GM12878 (cell line): Measurements from ENCODE around the gene IFI6. TPM values are rescaled to one million over a fixed set of nuclear protein-coding genes. Genes with fewer than 3 reads are reported as not detected.

Experiments used
- ATAC-seq: fragments of 200-7000 bp; cut with Tn5 transposase; 3 replicates; pipeline ENCODE4 v1.9.1; 2020; ENCODE audit warnings: mild to moderate bottlenecking, moderate library complexity
- BruUV-seq: library from RNA; stranded (reverse); fragments of 400-500 nt; replicated peaks from 2 replicates; lab custom pipeline; 2021; lab: Mats Ljungman, UMichigan
- CTCF ChIA-PET: fragments of 300-600 bp; sonication (Branson Sonifier 250); formaldehyde crosslinking; extraction: SDS; loops from one replicate; lab custom pipeline; 2021; ENCODE audit warnings: inconsistent platforms; lab: Yijun Ruan, JAX
- POLR2A ChIA-PET: fragments of 350-600 bp; formaldehyde crosslinking; extraction: SDS; loops from one replicate; lab custom pipeline; 2021; ENCODE audit warnings: inconsistent platforms; lab: Charles Lee
- RAD21 ChIA-PET: fragments of 300-600 bp; sonication (Branson Sonifier 250); formaldehyde crosslinking; loops from one replicate; lab custom pipeline; 2023; ENCODE audit warnings: antibody characterized with exemption; ENCODE audit not compliant: unreplicated experiment; lab: Charles Lee
- SMC1A ChIA-PET: fragments of 300-600 bp; sonication (Branson Sonifier 250); formaldehyde crosslinking; loops from one replicate; lab custom pipeline; 2023; ENCODE audit not compliant: unreplicated experiment, uncharacterized antibody; lab: Charles Lee
- DNase-seq: peaks from one replicate; pipeline ENCODE4 v3.0.0-alpha.2; 2011; ENCODE audit warnings: low read depth, low spot score
- FAIRE-seq: peaks from 3 replicates; lab custom pipeline; 2011; peaks lifted over from hg19 to GRCh38; lab: Jason Lieb, UNC
- H2AFZ ChIP-seq: 2 replicates; pipeline ENCODE4 v1.6.0; 2011; ENCODE audit warnings: low read depth, low read length, control low read depth; ENCODE audit not compliant: control insufficient read depth
- H3K27ac ChIP-seq: 2 replicates; pipeline ENCODE4 v1.5.1; 2011; ENCODE audit warnings: control low read depth; ENCODE audit not compliant: control insufficient read depth, insufficient read depth
- H3K27me3 ChIP-seq, 2 experiments: replicated peaks in 1 of 2; 2 replicates each; pipeline versions ENCODE4 v1.6.0 to v1.6.1; 2011; ENCODE audit warnings: low read length in 1 of 2; ENCODE audit not compliant: control insufficient read depth in 2 of 2, insufficient read depth in 2 of 2
- H3K36me3 ChIP-seq, 2 experiments: 2 replicates each; pipeline ENCODE4 v1.5.1; 2011; ENCODE audit warnings: low read length in 1 of 2; ENCODE audit not compliant: control insufficient read depth in 2 of 2, insufficient read depth in 2 of 2
- H3K4me1 ChIP-seq: 2 replicates; pipeline ENCODE4 v1.6.1; 2011; ENCODE audit warnings: mild to moderate bottlenecking, low read length, moderate library complexity, mixed read lengths; ENCODE audit not compliant: control insufficient read depth, insufficient read depth
- H3K4me2 ChIP-seq: 2 replicates; pipeline ENCODE4 v1.6.0; 2011; ENCODE audit warnings: control low read depth; ENCODE audit not compliant: control insufficient read depth, insufficient read depth
- H3K4me3 ChIP-seq: fragments of 200-600 bp; sonication (generic); 2 replicates; pipeline ENCODE4 v1.5.1; 2016
- H3K79me2 ChIP-seq: 2 replicates; pipeline ENCODE4 v1.6.0; 2011; ENCODE audit warnings: low read length; ENCODE audit not compliant: control insufficient read depth, insufficient read depth
- H3K9ac ChIP-seq: 2 replicates; pipeline ENCODE4 v1.8.0; 2011; ENCODE audit warnings: low read length, control low read depth, mixed read lengths; ENCODE audit not compliant: control insufficient read depth, insufficient read depth
- H3K9me3 ChIP-seq: replicated peaks from 3 replicates; pipeline ENCODE4 v1.5.1; 2011; ENCODE audit warnings: mild to moderate bottlenecking, low read length; ENCODE audit not compliant: control insufficient read depth, insufficient read depth
- H4K20me1 ChIP-seq: 2 replicates; pipeline ENCODE4 v1.6.0; 2011; ENCODE audit not compliant: control insufficient read depth, insufficient read depth
- BCL3 ChIP-seq: IDR thresholded peaks from 2 replicates; pipeline ENCODE4 v1.6.1; 2011; ENCODE audit warnings: borderline replicate concordance, low read depth, mild to moderate bottlenecking, moderate library complexity, low read length; ENCODE audit not compliant: insufficient read depth, poor library complexity, severe bottlenecking
- BCLAF1 ChIP-seq: fragments of 450-650 bp; IDR thresholded peaks from 2 replicates; pipeline ENCODE4 v1.6.1; 2017; ENCODE audit warnings: antibody characterized with exemption, mild to moderate bottlenecking, moderate library complexity
- GATAD2B ChIP-seq: fragments of 450-650 bp; conservative IDR thresholded peaks from 2 replicates; pipeline ENCODE4 v1.6.1; 2017; ENCODE audit warnings: low read depth, mild to moderate bottlenecking, moderate library complexity
- KLF5 ChIP-seq: fragments of 450-650 bp; IDR thresholded peaks from 2 replicates; pipeline ENCODE4 v1.6.1; 2014; ENCODE audit warnings: mild to moderate bottlenecking; ENCODE audit not compliant: partially characterized antibody
- MTA3 ChIP-seq: IDR thresholded peaks from 2 replicates; pipeline ENCODE4 v1.6.1; 2012; ENCODE audit warnings: low read length, inconsistent platforms, borderline replicate concordance
- NFYB ChIP-seq: IDR thresholded peaks from 2 replicates; pipeline ENCODE4 v1.6.1; 2011; ENCODE audit warnings: low read depth, mild to moderate bottlenecking, low read length, improper control_type of control experiment, moderate library complexity; ENCODE audit not compliant: insufficient read depth
- NKRF ChIP-seq: fragments of 450-650 bp; conservative IDR thresholded peaks from 2 replicates; pipeline ENCODE4 v1.6.1; 2017; ENCODE audit warnings: mild to moderate bottlenecking, moderate library complexity
- RAD51 ChIP-seq: fragments of 450-650 bp; IDR thresholded peaks from 2 replicates; pipeline ENCODE4 v1.6.1; 2016; ENCODE audit warnings: moderate library complexity, mild to moderate bottlenecking, inconsistent platforms
- RCOR1 ChIP-seq: conservative IDR thresholded peaks from 2 replicates; pipeline ENCODE4 v1.6.1; 2012; ENCODE audit warnings: low read depth, low read length, improper control_type of control experiment
- SIX5 ChIP-seq: IDR thresholded peaks from 2 replicates; pipeline ENCODE4 v1.6.1; 2011; ENCODE audit warnings: mild to moderate bottlenecking, low read depth, low read length, moderate library complexity; ENCODE audit not compliant: severe bottlenecking
- SMC3 ChIP-seq: IDR thresholded peaks from 2 replicates; pipeline ENCODE4 v1.6.1; 2011; ENCODE audit warnings: low read length, improper control_type of control experiment, borderline replicate concordance
- STAT3 ChIP-seq: IDR thresholded peaks from 2 replicates; pipeline ENCODE4 v1.6.1; 2011; ENCODE audit warnings: low read depth, low read length, improper control_type of control experiment
- ZBTB33 ChIP-seq: fragments of 450-650 bp; IDR thresholded peaks from 2 replicates; pipeline ENCODE4 v1.6.1; 2017; ENCODE audit warnings: mild to moderate bottlenecking
- WGBS: methylation state at CpG from one replicate; pipeline ENCODE4 v1.1.6; 2016; ENCODE audit warnings: low lambda C conversion rate; ENCODE audit not compliant: insufficient replicate concordance, insufficient coverage; ENCODE audit errors: missing lambda C conversion rate; 5-methylcytosine and 5-hydroxymethylcytosine counted together
- in situ Hi-C: fragments of 300-500 bp; cut with MboI; formaldehyde crosslinking; loops from 9 replicates; pipeline ENCODE4 v1.14.3; 2018; ENCODE audit warnings: mixed read lengths
- intact Hi-C: fragments of 100-400 bp; cut with micrococcal nuclease; formaldehyde crosslinking; loops from one replicate; pipeline ENCODE4 v1.14.2; 2022; ENCODE audit not compliant: unreplicated experiment
- polyA plus RNA-seq, 11 experiments: library from polyadenylated mRNA; depleted of rRNA in 4 of 11; unstranded in 6 of 11; stranded (reverse) in 5 of 11; fragments of >200 nt; fragmentation: Nextera tagmentation in 4 of 11; fragmentation: Illumina TruSeq in 1 of 11; extraction: Ambion mirVana in 4 of 11; extraction: Trizol in 1 of 11; gene quantifications; 1 replicate in 1 of 11; 2 replicates in 10 of 11; pipeline versions ENCODE4 v1.2.1 to v1.2.3, GENCODE V29; 2011 to 2016; ENCODE audit warnings: inconsistent platforms in 2 of 11, missing spikeins in 2 of 11, low read depth in 1 of 11
- total RNA-seq, 4 experiments: library from RNA; depleted of rRNA in 3 of 4; stranded (reverse); fragments of >200 nt in 3 of 4; fragmentation: Illumina TruSeq in 1 of 4; extraction: Trizol in 1 of 4; gene quantifications; 2 replicates each; pipeline versions ENCODE4 v1.2.1 to v1.2.3, GENCODE V29; 2013 to 2021

Gene IFI6
- total and polyA plus RNA-seq, 10 of the 15 experiments (the other 5 are each of a cell fraction or from before 2014, with no cell fraction given) = 5.6 to 123 (median 69.0) TPM

GRCh38 chr1:27678747-27679146 is 6.8 kb upstream of the IFI6 start (continued):
- TF ChIP-seq NKRF (no peak), BCL3 (no peak), RCOR1 (no peak), SMC3 (no peak), GATAD2B (no peak), KLF5 (no peak), MTA3 (no peak), STAT3 (no peak), NFYB (no peak)

- WGBS = 56% methylated on average over 1 of the region's 1 CpG
- no peak for ATAC-seq
- H3K27me3 ChIP-seq = no peaks in the 10 kb centered on the region
- H3K36me3 ChIP-seq = no peaks in the 10 kb centered on the region
- ChIA-PET POLR2A (no interaction called here), SMC1A (interaction anchor here (1.3 kb wide), 1 partner anchor 13 kb away, joined by 5 read pairs; no protein-coding TSS in a partner anchor), RAD21 (no interaction called here), CTCF (no interaction called here)
- peaks cover 6% of the 10 kb centered on the region for H3K79me2 ChIP-seq
- peaks cover 8% of the 10 kb centered on the region; the same call in 2 of the 3 replicates for H3K9me3 ChIP-seq
- no TSS peak for BruUV-seq
- no peak overlapping the region for H3K4me2 ChIP-seq
- no peaks in the 10 kb centered on the region for H4K20me1 ChIP-seq
- peaks cover 5% of the 10 kb centered on the region; the same call in 1 of the 2 replicates for H3K4me1 ChIP-seq
- no peak overlapping the region for H3K9ac ChIP-seq
- no peak overlapping the region for H2AFZ ChIP-seq
- in situ Hi-C loops = no loop called here
- no peak for FAIRE-seq
- intact Hi-C loops = no loop called here
- no peak overlapping the region for H3K27ac ChIP-seq
- no peak for DNase-seq
- H3K4me3 ChIP-seq = no peak overlapping the region
- no peak for TF ChIP-seq BCLAF1
- TF ChIP-seq ZBTB33 = no peak
- no peak for TF ChIP-seq SIX5
- no peak for TF ChIP-seq KLF5
- no peak for TF ChIP-seq RAD51
These were observed 4.4 kb upstream of the IFI6 start for GRCh38 chr1:27676410-27676809.
